Erythroblast (primary cell): ENCODE data around the gene PPP1R8.

Source experiments
- GATA1 ChIP-seq: IDR thresholded peaks from 2 replicates; pipeline ENCODE4 v1.6.1; 2011; ENCODE audit warnings: low read depth, mild to moderate bottlenecking, control low read depth, low read length, moderate library complexity
- POLR2A ChIP-seq: IDR thresholded peaks from 2 replicates; pipeline ENCODE4 v1.6.1; 2011; ENCODE audit warnings: mild to moderate bottlenecking, low read length

DNA sequence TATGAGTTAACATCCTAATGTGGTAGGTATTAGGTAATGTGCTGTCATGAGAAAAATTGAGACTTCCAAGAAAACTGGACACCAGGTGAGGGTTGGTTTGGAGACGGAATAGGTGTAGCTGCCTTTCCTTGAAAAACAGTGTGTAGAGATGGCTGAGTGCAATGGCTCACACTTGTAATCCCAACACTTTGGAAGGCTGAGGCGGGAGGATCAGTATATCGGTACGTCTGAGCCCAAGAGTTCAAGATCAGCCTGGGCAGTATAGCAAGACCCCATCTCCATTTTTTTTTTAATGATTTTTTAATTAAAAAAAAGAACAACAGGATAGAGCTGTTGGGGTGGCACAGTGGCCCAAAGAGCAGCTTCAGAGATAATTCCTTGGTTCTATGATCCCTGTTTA lies 6.8 kb upstream of the PPP1R8 start:
- TF ChIP-seq POLR2A: no peak
- TF ChIP-seq GATA1: no peak
